ENCODE measurements around the gene DYNC1I1.

Gene DYNC1I1

DNA sequence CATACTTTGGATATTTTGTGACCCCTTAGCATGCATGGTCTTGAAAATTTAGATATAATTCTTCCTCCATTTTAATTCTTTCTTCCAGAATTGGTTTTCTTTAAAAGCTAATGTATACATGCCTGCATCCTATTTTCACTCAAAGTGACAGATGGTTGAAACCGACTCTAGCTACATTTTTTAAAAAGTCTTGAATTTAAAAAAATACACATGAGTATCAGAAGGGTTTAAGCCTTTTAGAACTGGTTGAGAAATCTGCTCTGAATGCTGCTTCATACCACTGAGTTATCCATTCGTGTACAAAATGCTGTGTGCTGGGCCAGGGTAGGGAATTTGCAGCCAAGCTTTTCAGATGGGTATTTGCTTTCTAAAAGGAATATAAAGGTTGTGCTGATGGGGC lies 16.5 kb downstream of the DYNC1I1 start:
- in situ Hi-C loops (cut with MboI; ENCODE audit: low sequenced_read_pairs), result no loop called here

GRCh38 chr7:95793658-95794057 lies 21.3 kb downstream of the DYNC1I1 start:
- in situ Hi-C loops (cut with MboI; ENCODE audit: low sequenced_read_pairs), result no loop called here

DNA sequence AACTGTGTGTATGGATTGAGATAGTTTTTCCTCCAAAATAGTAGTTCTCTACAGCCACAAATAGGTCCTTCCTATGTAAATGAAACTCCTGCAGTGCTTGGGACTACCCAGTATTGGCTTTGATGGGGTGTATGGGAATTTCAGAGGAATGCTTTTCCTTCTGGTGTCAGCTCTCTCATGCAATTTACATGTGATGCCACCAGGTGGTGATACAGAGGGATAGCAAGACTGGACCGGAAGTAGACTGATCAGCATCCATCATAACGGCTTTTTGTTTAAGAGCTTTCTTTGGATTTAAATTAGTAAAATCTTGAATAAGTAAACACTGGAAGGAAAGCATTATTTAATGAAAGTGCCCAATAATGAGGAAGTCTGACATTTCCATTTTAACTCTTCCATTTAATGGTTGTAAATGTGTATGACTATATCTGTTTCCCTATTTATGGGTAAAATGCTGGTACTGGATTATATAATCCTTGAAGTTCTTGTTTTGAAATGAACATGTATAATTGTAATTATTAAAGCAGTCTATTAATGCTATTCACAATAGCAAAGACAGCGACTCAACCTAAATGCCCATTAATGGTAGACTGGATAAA lies 22.7 kb downstream of the DYNC1I1 start:
- in situ Hi-C loops (cut with MboI; ENCODE audit: low sequenced_read_pairs), result no loop called here

- in situ Hi-C loops (cut with MboI; ENCODE audit: low sequenced_read_pairs), result no loop called here
Measured at GRCh38 chr7:95796617-95797016, 24.3 kb downstream of the DYNC1I1 start.

DNA sequence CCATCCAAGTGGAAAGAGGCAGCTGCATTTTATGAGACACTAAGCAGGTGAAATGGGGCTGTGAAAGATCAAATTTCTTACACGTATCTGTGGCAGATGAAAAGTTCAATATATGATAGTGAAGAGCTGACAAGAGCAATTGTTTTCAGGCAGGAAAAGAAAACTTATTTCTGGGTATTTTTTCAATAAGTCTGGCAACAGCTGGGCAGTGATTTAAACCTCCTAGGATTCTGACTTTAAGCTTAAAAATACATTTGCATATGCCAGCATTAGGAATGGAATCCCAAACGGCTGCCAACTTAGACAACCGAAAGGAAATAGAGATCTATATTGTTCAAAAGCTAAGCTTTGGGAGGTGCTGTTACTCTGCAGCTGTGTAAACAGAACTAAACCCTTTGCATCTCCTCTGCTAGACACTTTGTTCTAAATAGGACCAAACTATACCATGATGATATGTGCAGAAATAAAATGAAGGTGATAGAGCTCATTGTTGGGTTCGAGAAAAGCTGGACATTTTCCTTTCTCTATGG lies 26.1 kb downstream of the DYNC1I1 start:
- in situ Hi-C loops (cut with MboI; ENCODE audit: low sequenced_read_pairs), result no loop called here

- in situ Hi-C loops (cut with MboI; ENCODE audit: low sequenced_read_pairs), result no loop called here
Measured at GRCh38 chr7:95800787-95801186, 28.4 kb downstream of the DYNC1I1 start.

DNA sequence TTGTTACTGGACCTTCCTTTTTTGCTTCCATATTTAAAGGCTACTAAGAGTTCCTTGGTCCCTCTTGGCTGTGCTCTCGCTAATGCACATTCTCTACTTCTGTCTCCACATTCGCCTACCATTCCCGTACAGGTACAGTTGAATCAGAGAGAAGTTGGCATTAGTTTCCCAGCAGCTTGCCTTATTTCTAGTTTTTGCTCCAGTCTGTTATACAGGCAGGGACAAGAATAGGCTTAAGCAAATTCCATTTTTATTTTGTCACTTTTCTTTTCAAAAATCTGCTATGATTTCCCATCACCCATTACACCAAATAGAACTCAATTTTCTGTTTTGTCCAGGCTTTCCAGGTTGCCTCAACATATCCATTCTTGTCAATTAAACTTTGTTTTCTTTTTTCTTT lies 29.9 kb downstream of the DYNC1I1 start:
- in situ Hi-C loops (cut with MboI; ENCODE audit: low sequenced_read_pairs), result no loop called here

DNA sequence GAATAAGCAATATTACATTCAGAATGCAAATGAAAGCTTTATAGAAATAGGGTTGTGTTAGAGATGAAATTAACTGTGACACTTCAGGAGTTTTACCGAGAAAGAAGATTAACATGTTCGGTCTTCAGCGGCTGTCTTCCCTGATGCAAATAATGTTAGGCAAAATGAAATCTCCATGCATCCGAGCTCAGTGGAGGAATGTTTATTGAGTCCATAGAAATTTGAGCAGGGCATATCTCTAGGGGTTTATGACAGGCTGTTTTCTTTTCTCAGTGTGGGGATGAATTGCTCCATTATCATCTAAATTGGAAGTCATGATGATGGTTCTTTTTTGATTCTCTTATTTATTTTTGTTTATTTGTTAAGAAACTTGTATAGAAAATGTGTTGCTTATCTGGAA lies 31.7 kb downstream of the DYNC1I1 start:
- in situ Hi-C loops (cut with MboI; ENCODE audit: low sequenced_read_pairs), result no loop called here

GRCh38 chr7:95805909-95806308 lies 33.6 kb downstream of the DYNC1I1 start:
- in situ Hi-C loops (cut with MboI; ENCODE audit: low sequenced_read_pairs), result no loop called here

DNA sequence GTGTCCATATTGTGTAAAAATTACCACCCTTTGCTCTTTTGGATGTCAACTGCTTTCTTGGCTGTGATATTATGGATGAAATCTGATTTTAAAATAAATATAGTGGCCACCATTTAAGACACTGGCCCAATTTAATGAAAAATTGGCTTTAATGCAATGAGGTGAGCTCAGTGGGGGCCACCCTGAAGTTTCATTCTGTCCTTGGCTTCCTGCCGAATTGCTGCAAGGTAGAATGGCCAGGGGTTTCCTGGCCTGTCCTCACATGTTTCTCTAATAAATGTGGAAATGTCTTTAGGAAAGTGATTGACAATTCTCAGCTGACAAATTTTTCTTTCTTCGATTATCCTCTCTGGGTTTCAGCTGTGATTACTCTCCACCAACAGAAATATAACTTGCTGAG lies 36.0 kb downstream of the DYNC1I1 start:
- in situ Hi-C loops (cut with MboI; ENCODE audit: low sequenced_read_pairs), result no loop called here

- in situ Hi-C loops (cut with MboI; ENCODE audit: low sequenced_read_pairs), result no loop called here
Measured at GRCh38 chr7:95811846-95812445, 39.6 kb downstream of the DYNC1I1 start.

- in situ Hi-C loops (cut with MboI; ENCODE audit: low sequenced_read_pairs), result no loop called here
Measured at GRCh38 chr7:95814721-95815120, 42.4 kb downstream of the DYNC1I1 start.

DNA sequence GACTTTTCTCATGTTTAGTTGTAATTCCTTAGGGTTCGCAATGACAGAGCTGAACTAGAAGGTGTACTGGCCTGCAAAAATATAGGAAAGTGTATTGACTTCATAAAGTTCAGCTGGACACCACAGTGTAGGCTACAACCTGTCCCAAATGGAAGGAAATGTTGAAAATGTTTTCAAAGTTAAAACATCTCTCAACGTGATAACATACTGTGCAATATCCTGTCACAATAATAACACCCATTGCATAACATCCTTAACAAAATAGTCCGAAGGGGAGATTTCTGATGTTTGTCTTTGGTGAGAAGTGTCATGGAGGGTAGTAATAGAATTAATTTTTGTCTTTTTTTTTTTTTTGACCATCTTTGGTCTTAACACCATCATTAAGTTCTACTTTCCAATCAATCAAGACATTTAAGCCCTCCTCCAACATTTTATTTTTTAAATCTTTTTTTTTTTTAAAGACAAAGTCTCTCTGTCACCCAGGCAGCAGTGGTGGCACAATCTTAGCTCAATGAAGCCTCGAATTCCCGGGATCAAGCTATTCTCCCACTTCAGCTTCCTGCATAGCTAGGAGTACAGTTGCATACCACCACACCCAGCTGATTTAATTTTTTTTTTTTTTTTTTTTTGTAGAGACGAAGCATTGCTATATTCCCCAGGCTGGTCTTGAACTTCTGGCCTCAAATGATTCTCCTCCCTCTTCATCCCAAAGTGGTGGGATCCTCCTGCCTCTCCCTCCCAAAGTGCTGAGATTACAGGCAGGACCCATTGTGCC lies 45.7 kb downstream of the DYNC1I1 start:
- in situ Hi-C loops (cut with MboI; ENCODE audit: low sequenced_read_pairs), result no loop called here

DNA sequence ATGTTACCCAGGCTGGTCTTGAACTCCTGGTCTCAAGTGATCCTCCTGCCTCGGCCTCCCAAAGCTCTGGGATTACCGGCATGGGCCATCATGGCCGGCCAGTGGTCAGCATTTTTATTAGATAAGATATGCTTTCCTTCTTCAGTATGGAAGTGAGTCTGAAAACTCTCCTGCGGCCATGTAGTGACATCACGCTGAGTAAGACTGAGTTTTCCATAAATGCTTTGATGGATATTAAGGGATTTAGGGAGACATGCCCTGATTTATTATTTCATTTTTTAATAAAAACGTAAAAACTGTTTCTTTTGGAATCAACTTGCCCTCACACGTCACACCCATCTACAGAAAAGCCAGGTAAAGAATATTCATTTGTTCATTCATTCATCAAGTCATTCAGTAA lies 48.4 kb downstream of the DYNC1I1 start:
- in situ Hi-C loops (cut with MboI; ENCODE audit: low sequenced_read_pairs), result no loop called here

DNA sequence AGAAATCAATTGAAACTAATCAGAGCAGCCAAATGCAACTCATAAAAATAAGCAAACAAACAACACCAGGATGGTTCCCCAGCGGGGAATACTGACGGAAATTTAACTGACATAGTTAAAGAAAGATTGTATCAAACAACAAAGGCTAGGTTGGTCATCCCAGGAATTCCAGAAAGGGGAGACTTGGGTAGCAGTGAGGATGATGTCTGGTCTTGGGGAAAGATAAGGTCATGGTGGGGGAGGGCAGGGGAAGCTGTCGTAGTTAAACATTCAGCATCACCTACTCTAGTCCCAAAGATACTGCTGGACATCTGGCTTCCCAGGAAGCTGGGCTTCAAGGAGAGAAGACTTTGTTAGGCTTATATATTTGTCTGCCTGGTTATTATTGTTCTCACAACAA lies 50.4 kb downstream of the DYNC1I1 start:
- in situ Hi-C loops (cut with MboI; ENCODE audit: low sequenced_read_pairs), result no loop called here

DNA sequence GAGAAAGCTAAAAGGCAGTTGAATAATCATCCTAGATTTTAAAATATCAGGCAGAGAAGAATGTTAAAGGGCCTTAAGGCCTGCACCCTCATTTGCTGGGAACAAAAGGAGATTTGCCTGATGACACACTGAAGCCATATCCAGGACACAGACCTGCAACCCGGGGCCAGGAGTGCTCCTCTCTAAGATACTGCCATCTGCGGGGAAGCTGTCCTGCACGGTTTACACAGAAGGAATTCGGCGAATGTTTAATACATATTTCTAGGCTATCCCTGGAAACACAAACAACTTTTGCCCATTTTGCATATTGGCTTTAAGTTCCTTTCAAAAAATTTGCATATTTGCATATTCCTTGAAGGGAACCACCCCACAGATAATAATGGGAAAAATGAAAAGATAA lies 52.3 kb downstream of the DYNC1I1 start:
- in situ Hi-C loops (cut with MboI; ENCODE audit: low sequenced_read_pairs), result no loop called here

DNA sequence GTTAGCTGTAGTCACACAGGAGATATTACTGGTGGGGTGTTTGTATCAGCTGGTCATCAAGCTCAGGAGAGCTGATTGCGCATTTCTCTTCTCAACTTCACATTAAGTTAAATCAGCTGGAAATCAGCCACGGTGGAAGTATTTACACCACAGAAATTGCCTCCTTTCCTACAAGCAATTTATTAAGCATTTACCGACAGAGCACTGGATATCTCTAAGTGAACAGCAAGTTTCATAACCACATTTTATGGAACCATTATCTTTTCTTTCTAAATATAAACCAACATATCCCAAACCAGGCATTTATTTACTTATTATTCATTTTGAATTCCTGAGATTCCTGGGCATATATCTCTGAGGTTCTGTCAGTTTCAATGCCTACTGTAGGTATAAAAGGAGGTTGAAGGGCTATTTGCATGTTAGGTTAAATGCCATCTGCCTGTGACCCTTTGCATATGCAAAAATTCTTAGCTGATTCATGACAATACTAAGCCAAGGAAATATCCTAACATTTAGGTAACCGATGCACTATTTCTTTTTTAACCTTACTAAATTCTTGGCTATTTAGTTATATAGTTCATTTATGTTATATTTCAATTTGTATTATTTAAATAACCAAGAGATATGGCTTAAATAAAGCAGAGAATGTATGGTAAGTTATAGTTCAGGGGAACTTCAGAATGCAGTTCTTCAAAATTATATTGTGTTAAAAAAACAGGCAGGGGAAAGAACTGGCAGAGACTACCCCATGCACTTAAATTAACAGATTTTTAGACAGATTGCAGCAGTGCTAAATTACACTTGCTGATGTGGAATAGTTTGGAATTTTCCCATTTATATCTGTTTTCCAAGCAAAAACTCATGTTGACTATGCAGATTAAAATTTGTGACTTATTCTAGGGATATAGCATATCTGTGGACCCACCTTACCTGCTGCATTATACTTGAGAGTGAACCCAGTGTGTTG lies 56.8 kb downstream of the DYNC1I1 start:
- in situ Hi-C loops (cut with MboI; ENCODE audit: low sequenced_read_pairs), result no loop called here

DNA sequence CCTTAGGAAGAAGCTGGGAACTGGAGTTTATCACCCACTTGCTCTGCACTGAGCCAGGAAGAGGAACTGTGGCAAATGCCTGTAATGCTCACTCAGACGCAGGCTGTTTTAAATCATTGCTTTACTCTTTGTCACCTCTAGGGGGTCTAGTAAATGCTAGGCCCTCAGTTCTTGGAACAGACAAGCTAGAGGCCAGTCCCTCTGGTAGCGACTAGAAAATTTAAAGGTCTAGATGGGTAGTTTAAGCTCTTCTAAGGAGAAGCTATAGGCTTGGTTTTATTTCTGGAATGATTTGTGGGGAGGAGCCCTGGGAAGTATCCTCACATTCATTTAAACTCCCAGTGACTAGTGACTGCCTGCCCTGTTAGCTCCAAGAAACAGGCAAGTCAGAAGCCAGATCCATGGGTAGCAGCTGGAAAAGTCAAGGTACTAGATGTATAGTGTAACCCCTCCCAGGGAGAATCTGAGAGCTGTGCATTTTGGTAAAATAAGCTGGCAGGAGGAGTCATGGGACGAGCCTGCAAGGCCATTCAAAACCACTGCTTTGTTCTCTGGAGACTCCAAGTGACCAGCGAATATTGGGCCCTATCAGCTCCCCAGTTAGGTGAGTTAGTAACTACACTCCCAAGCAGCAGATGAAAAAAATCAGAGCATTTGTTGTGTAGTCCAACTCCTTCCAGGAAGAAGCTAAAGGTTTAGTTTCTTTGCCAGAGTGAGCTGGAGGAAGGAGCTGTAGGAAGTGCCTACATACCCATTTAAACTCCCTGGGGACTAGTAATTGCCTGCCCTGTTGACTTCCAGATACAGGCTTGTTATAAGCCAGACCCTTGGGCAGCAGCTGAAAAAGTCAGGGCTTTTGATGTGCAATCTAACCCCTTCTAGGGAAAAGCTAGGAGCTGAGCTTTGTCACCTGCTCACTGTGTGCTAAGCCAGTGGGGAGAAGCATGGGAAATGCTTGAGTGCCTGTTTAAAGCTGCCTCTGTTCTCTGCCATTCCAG lies 68.9 kb downstream of the DYNC1I1 start:
- in situ Hi-C loops (cut with MboI; ENCODE audit: low sequenced_read_pairs), result no loop called here

DNA sequence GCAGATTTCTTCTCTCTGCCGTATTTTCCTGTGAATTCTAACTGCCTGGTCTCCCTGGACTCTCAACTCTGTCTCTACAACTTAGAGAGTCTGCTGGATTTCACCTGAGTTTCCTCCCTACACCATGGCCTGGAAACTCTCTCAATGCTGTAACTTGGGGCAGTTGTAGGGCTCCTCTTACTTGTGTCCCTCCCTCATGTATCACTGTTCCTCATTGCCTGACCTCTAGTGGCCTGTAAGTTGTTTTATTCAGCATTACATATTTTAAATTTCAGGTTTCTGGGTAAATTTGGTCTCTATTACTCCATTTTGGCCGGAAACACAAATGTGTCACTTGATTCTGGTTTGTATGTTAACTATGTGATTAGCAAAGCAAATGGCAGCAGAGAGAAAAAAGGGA lies 70.9 kb downstream of the DYNC1I1 start:
- in situ Hi-C loops (cut with MboI; ENCODE audit: low sequenced_read_pairs), result no loop called here

- in situ Hi-C loops (cut with MboI; ENCODE audit: low sequenced_read_pairs), result no loop called here
Measured at GRCh38 chr7:95845007-95845406, 72.7 kb downstream of the DYNC1I1 start.
